Upper lobe of left lung (tissue), 6 donors: Measurements from ENCODE around the gene BRF1. TPM values are rescaled to one million over a fixed set of nuclear protein-coding genes. Genes with fewer than 3 reads are reported as not detected.

Experiments used
- ATAC-seq, 2 donors: fragments of 200-7000 bp; cut with Tn5 transposase; one replicate each; pipeline ENCODE4 v1.9.1; 2022; ENCODE audit warnings: mild to moderate bottlenecking in 2 of 2, moderate library complexity in 2 of 2; ENCODE audit not compliant: low FRiP score in 2 of 2
- DNase-seq, 2 donors: peaks; one replicate each; pipeline ENCODE4 v3.0.0-alpha.2; 2019 to 2020
- H3K27ac ChIP-seq, 4 donors: fragments of 200-600 bp; sonication (generic); one replicate each; pipeline ENCODE4 v1.5.1; 2016 to 2019
- H3K27me3 ChIP-seq, 4 donors: fragments of 200-600 bp; sonication (generic); one replicate each; pipeline ENCODE4 v1.5.1; 2017 to 2019
- H3K36me3 ChIP-seq, 4 donors: fragments of 200-600 bp; sonication (generic); one replicate each; pipeline ENCODE4 v1.5.1; 2016 to 2019
- H3K4me1 ChIP-seq, 4 donors: fragments of 200-600 bp; sonication (generic); one replicate each; pipeline ENCODE4 v1.5.1; 2018 to 2019
- H3K4me3 ChIP-seq, 4 donors: fragments of 200-600 bp; sonication (generic); one replicate each; pipeline ENCODE4 v1.5.1; 2017 to 2019; ENCODE audit warnings: mild to moderate bottlenecking in 2 of 4, moderate library complexity in 1 of 4
- H3K9me3 ChIP-seq, 4 donors: fragments of 200-600 bp; sonication (generic); one replicate each; pipeline ENCODE4 v1.5.1; 2018 to 2019
- CTCF ChIP-seq, 6 experiments: fragments of 450-650 bp in 4 of 6; fragments of 200-600 bp in 2 of 6; sonication (generic) in 2 of 6; IDR thresholded peaks; one replicate each; pipeline ENCODE4 v1.5.1; 2016 to 2019; ENCODE audit warnings: antibody characterized with exemption in 6 of 6
- EP300 ChIP-seq, 4 donors: sonication (generic); formaldehyde crosslinking; IDR thresholded peaks; one replicate each; pipeline ENCODE4 v1.5.1; 2017; ENCODE audit warnings: antibody characterized with exemption in 4 of 4, control low read depth in 2 of 4
- POLR2A ChIP-seq, 4 donors: fragments of 450-650 bp; IDR thresholded peaks; one replicate each; pipeline ENCODE4 v1.5.1; 2016 to 2017; ENCODE audit warnings: antibody characterized with exemption in 4 of 4, mild to moderate bottlenecking in 2 of 4
- POLR2AphosphoS5 ChIP-seq, 2 donors: sonication (generic); formaldehyde crosslinking; IDR thresholded peaks; one replicate each; pipeline ENCODE4 v1.5.1; 2017; ENCODE audit warnings: antibody characterized with exemption in 2 of 2
- WGBS, 2 donors: methylation state at CpG; one replicate each; pipeline ENCODE4 v1.1.5; 2017 to 2018; 5-methylcytosine and 5-hydroxymethylcytosine counted together
- total RNA-seq, 6 donors: library from RNA; depleted of rRNA in 4 of 6; stranded (reverse); fragments of >200 nt in 4 of 6; gene quantifications; one replicate each; pipeline versions ENCODE4 v1.1.0 to v1.2.1, GENCODE V29; 2016 to 2021
- donor health status: DM: no; HTN: no; CAD: no; lungs with moderate emphysema.
- donor health status: DM: no; HTN: yes; CAD: no; lungs with severe emphysema.

The BRF1 gene
- total RNA-seq, 6 donors from 2014 or later = 38.6 to 195 (median 52.7) TPM

DNA sequence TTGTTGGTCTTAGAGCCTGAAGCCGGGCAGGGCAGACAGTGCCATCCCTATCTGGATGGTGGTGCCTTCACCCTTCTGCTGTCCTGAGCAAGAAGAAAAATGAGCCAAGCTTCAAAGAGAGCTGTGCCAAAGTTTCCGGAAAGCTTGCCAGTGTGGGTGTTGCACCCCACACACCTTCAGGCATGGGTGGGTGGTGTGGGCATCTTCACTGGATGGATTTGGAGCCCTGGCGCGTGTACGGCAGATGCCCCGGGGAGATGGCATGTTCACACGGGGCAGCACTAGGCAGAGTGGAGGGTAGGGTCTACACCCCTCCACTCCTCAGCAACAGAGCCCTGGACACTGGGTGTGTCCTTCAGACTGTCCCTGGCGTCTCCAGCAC is 46.8 kb upstream of the BRF1 start:
- H3K36me3 ChIP-seq = peaks cover 0 to 10% (median 2%) of the 10 kb centered on the region in 4 donors
- 90 to 95% methylated on average over 3 to 7 of the region's 8 CpGs for WGBS, 2 donors
- TF ChIP-seq CTCF (IDR thresholded peaks at IDR 0.05) = no peak
- no peak overlapping the region for H3K4me3 ChIP-seq
- DNase-seq (no peak), ATAC-seq (no peak)
- no peaks in the 10 kb centered on the region for H3K27me3 ChIP-seq
- H3K9me3 ChIP-seq = no peaks in the 10 kb centered on the region
- H3K27ac ChIP-seq = no peak overlapping the region
- H3K4me1 ChIP-seq = peaks cover 3 to 11% (median 5%) of the 10 kb centered on the region in 4 donors

GRCh38 chr14:105346876-105347586 is 46.2 kb upstream of the BRF1 start:
- H3K4me1 ChIP-seq = peaks cover 3 to 10% (median 3%) of the 10 kb centered on the region in 4 donors
- WGBS, 2 donors = 90 to 96% methylated on average over 2 to 8 of the region's 18 CpGs
- H3K27me3 ChIP-seq = no peaks in the 10 kb centered on the region

GRCh38 chr14:105346200-105346533 is 45.4 kb upstream of the BRF1 start:
- ATAC-seq (no peak), DNase-seq (no peak)
- H3K27ac ChIP-seq = no peak overlapping the region
- 68 to 71% methylated on average over 5 to 11 of the region's 13 CpGs for WGBS, 2 donors
- peaks cover 0 to 6% (median 0%) of the 10 kb centered on the region in 4 donors for H3K4me1 ChIP-seq
- H3K9me3 ChIP-seq = no peaks in the 10 kb centered on the region
- TF ChIP-seq CTCF (IDR thresholded peaks at IDR 0.05) = no peak
- TF ChIP-seq POLR2AphosphoS5 (IDR thresholded peaks at IDR 0.05) = no peak
- TF ChIP-seq EP300 (IDR thresholded peaks at IDR 0.05) = no peak
- TF ChIP-seq POLR2A (IDR thresholded peaks at IDR 0.05) = no peak
- peaks cover 0 to 10% (median 2%) of the 10 kb centered on the region in 4 donors for H3K36me3 ChIP-seq
- no peak overlapping the region for H3K4me3 ChIP-seq
- H3K27me3 ChIP-seq = no peaks in the 10 kb centered on the region

More at GRCh38 chr14:105346876-105347586, 46.2 kb upstream of the BRF1 start:
- TF ChIP-seq POLR2A (IDR thresholded peaks at IDR 0.05) (no peak), POLR2AphosphoS5 (IDR thresholded peaks at IDR 0.05) (no peak), CTCF (IDR thresholded peaks at IDR 0.05) (no peak), EP300 (IDR thresholded peaks at IDR 0.05) (no peak)
- peaks cover 0 to 10% (median 2%) of the 10 kb centered on the region in 4 donors for H3K36me3 ChIP-seq
- H3K9me3 ChIP-seq = no peaks in the 10 kb centered on the region
- H3K4me3 ChIP-seq = no peak overlapping the region
- no peak overlapping the region for H3K27ac ChIP-seq
- ATAC-seq (no peak), DNase-seq (no peak)

GRCh38 chr14:105343194-105343593 is 42.4 kb upstream of the BRF1 start:
- peaks cover 4 to 19% (median 5%) of the 10 kb centered on the region in 4 donors for H3K4me1 ChIP-seq
- DNase-seq (no peak), ATAC-seq (no peak)
- no peaks in the 10 kb centered on the region for H3K36me3 ChIP-seq
- TF ChIP-seq POLR2A (IDR thresholded peaks at IDR 0.05) (no peak), EP300 (IDR thresholded peaks at IDR 0.05) (no peak), POLR2AphosphoS5 (IDR thresholded peaks at IDR 0.05) (no peak), CTCF (IDR thresholded peaks at IDR 0.05) (no peak)
- H3K4me3 ChIP-seq = no peak overlapping the region
- no peak overlapping the region for H3K27ac ChIP-seq
- H3K27me3 ChIP-seq = no peaks in the 10 kb centered on the region
- no peaks in the 10 kb centered on the region for H3K9me3 ChIP-seq
- WGBS, 2 donors = 68 to 80% methylated on average over 7 of the region's 7 CpGs
